Caco-2 (cell line): Measurements from ENCODE around the gene EMX1. TPM values are rescaled to one million over a fixed set of nuclear protein-coding genes. Genes with fewer than 3 reads are reported as not detected.
A peak's percentile ranks its signal among the peaks of the same experiment; 100 is the strongest.

Source experiments
- BruUV-seq: library from RNA; stranded (reverse); fragments of 400-500 nt; replicated peaks from 2 replicates; lab custom pipeline; 2021; lab: Mats Ljungman, UMichigan
- CTCF ChIA-PET: fragments of 300-600 bp; sonication (Branson Sonifier 250); formaldehyde crosslinking; loops from one replicate; lab custom pipeline; 2022; ENCODE audit warnings: antibody characterized with exemption; lab: Charles Lee
- POLR2A ChIA-PET: fragments of 300-600 bp; sonication (Branson Sonifier 250); formaldehyde crosslinking; loops from one replicate; lab custom pipeline; 2022; ENCODE audit warnings: antibody characterized with exemption; lab: Charles Lee
- DNase-seq, 2 experiments: peaks; one replicate each; pipeline versions ENCODE4 v3.0.0 to v3.0.0-alpha.2; 2020 to 2022
- H3K27me3 ChIP-seq: replicated peaks from 2 replicates; pipeline ENCODE4 v1.6.0; 2011; ENCODE audit warnings: low read length; ENCODE audit not compliant: control insufficient read depth, insufficient read depth
- H3K36me3 ChIP-seq: 2 replicates; pipeline ENCODE4 v1.5.1; 2011; ENCODE audit warnings: low read length; ENCODE audit not compliant: control insufficient read depth, insufficient read depth
- H3K4me1 ChIP-seq: fragments of 250-450 bp; sonication (Bioruptor Pico); 2 replicates; pipeline ENCODE4 v1.5.1; 2020; ENCODE audit warnings: mild to moderate bottlenecking
- H3K4me3 ChIP-seq: 2 replicates; pipeline ENCODE4 v1.5.1; 2011; ENCODE audit warnings: low read depth, mild to moderate bottlenecking, control low read depth, low read length
- H3K9me3 ChIP-seq: fragments of 250-450 bp; sonication (Bioruptor Pico); 2 replicates; pipeline ENCODE4 v1.5.1; 2020; ENCODE audit warnings: mild to moderate bottlenecking, moderate library complexity
- H3K27ac Mint-ChIP-seq: one replicate; pipeline ENCODE4 v1.8.0; 2022; ENCODE audit warnings: mixed read lengths; ENCODE audit not compliant: unreplicated experiment
- H3K27me3 Mint-ChIP-seq: one replicate; pipeline ENCODE4 v1.8.0; 2022; ENCODE audit warnings: mixed read lengths; ENCODE audit not compliant: insufficient read depth, unreplicated experiment
- H3K36me3 Mint-ChIP-seq: one replicate; pipeline ENCODE4 v1.8.0; 2022; ENCODE audit warnings: mild to moderate bottlenecking, mixed read lengths; ENCODE audit not compliant: insufficient read depth, unreplicated experiment
- H3K4me1 Mint-ChIP-seq: one replicate; pipeline ENCODE4 v1.8.0; 2022; ENCODE audit warnings: low read depth, mixed read lengths; ENCODE audit not compliant: unreplicated experiment
- H3K4me3 Mint-ChIP-seq: one replicate; pipeline ENCODE4 v1.8.0; 2022; ENCODE audit warnings: mild to moderate bottlenecking, moderate library complexity, mixed read lengths; ENCODE audit not compliant: unreplicated experiment
- H3K9me3 Mint-ChIP-seq: one replicate; pipeline ENCODE4 v1.8.0; 2022; ENCODE audit warnings: mixed read lengths; ENCODE audit not compliant: unreplicated experiment
- intact Hi-C: fragments of 100-400 bp; cut with micrococcal nuclease; formaldehyde crosslinking; loops from one replicate; pipeline ENCODE4 v1.10.0; 2022; ENCODE audit not compliant: unreplicated experiment
- total RNA-seq: library from RNA; stranded (reverse); gene quantifications from 2 replicates; pipeline ENCODE4 v1.2.3, GENCODE V29; 2022
- TF ChIP-seq, protein P1 (sequence below), 2 experiments: fragments of 200-600 bp in 1 of 2; IDR thresholded peaks; 1 replicate in 1 of 2; 2 replicates in 1 of 2; pipeline versions ENCODE4 v1.5.1 to v1.8.0; 2011 to 2022; ENCODE audit warnings: antibody characterized with exemption in 1 of 2, control low read depth in 1 of 2, inconsistent platforms in 1 of 2, low read depth in 1 of 2, low read length in 1 of 2, mild to moderate bottlenecking in 1 of 2, moderate library complexity in 1 of 2; ENCODE audit not compliant: insufficient read depth in 1 of 2, severe bottlenecking in 1 of 2, unreplicated experiment in 1 of 2

The EMX1 gene
- total RNA-seq, 1 experiment from 2014 or later: 3.6 TPM

DNA sequence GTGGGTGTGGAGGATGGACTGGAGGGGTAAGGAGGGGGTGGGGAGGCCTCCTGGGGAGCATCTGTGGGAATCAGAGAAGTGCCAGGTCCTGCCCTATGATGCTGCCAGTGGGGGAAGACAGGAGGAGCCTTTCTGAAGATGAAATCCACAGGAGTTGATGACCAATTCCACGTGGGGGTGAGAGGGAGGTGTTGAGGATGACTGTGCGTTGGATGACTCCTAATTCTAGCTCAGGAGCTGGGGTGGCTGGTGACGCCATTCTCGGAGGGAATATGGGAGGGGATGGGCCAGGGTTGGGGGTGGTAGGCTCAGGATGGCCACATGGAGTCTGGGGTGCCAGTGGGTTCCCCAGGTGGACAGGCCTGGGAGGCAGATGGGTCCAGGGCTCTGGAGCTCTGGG lies 32.3 kb downstream of the EMX1 start:
- Histone ChIP-seq H3K36me3 (no peaks in the 10 kb centered on the region; the same call in 1 of the 2 replicates), H3K9me3 (no peaks in the 10 kb centered on the region), H3K4me3 (no peak overlapping the region), H3K27me3 (no peaks in the 10 kb centered on the region), H3K4me1 (peaks cover 3% of the 10 kb centered on the region; the same call in 1 of the 2 replicates)
- ChIA-PET CTCF (interaction anchor here (0.7 kb wide), 1 partner anchor 57 kb away, joined by 3 read pairs; no protein-coding TSS in a partner anchor), POLR2A (no interaction called here)
- BruUV-seq: no TSS peak
- TF ChIP-seq, protein P1, sequence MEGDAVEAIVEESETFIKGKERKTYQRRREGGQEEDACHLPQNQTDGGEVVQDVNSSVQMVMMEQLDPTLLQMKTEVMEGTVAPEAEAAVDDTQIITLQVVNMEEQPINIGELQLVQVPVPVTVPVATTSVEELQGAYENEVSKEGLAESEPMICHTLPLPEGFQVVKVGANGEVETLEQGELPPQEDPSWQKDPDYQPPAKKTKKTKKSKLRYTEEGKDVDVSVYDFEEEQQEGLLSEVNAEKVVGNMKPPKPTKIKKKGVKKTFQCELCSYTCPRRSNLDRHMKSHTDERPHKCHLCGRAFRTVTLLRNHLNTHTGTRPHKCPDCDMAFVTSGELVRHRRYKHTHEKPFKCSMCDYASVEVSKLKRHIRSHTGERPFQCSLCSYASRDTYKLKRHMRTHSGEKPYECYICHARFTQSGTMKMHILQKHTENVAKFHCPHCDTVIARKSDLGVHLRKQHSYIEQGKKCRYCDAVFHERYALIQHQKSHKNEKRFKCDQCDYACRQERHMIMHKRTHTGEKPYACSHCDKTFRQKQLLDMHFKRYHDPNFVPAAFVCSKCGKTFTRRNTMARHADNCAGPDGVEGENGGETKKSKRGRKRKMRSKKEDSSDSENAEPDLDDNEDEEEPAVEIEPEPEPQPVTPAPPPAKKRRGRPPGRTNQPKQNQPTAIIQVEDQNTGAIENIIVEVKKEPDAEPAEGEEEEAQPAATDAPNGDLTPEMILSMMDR (IDR thresholded peaks at IDR 0.05; ENCODE audit: insufficient read depth in 1 of 2, low read depth in 1 of 2, low read length in 1 of 2, severe bottlenecking in 1 of 2, unreplicated experiment in 1 of 2): no peak
- Mint-ChIP-seq H3K27ac (no peak overlapping the region), H3K4me1 (no peaks in the 10 kb centered on the region), H3K36me3 (peaks cover 5% of the 10 kb centered on the region), H3K4me3 (no peak overlapping the region), H3K9me3 (no peaks in the 10 kb centered on the region), H3K27me3 (no peaks in the 10 kb centered on the region)
- intact Hi-C loops: no loop called here
- no peak for DNase-seq

DNA sequence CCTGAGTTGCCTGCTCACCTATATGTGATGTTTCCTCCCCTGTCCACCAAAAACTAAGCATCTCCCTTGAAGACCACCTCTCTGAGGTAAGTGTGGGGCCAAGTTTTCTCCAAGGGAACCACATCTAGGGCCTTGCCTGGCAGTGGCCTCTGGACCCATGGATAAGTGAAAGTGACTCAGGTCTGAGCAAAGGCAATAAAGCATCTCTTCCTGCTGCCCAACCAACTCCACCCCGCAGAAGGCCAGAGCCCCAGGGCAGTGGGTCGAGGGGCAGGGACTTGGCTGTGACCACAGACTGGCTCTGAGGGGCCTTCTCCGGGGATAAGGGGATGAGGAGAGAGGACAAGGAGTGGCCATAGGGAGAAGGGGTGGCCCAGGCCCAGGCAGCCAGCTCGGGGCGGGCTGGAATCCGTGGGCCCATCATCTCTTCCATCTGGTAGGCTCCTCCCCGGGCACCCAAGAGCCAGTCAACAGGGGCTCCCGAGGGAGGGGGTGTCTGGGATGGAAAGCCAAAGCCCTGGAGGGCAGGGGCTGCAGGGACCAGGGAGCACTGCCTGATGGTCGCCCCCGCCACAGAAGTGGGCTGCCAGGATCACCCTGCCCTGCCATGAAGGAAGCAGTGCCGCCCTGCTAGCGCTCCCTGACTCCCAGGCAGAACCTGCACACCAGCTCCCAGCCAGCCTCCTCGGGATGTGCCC lies 33.4 kb downstream of the EMX1 start:
- Mint-ChIP-seq H3K36me3 (peaks cover 5% of the 10 kb centered on the region), H3K4me1 (no peaks in the 10 kb centered on the region), H3K4me3 (no peak overlapping the region), H3K27ac (no peak overlapping the region), H3K27me3 (no peaks in the 10 kb centered on the region), H3K9me3 (no peaks in the 10 kb centered on the region)
- DNase-seq: no peak
- TF ChIP-seq, protein P1 (IDR thresholded peaks at IDR 0.05; ENCODE audit: insufficient read depth in 1 of 2, low read depth in 1 of 2, low read length in 1 of 2, severe bottlenecking in 1 of 2, unreplicated experiment in 1 of 2): no peak
- ChIA-PET CTCF (interaction anchor here (2.7 kb wide), 1 partner anchor 58 kb away, joined by 14 read pairs; no protein-coding TSS in a partner anchor), POLR2A (no interaction called here)
- Histone ChIP-seq H3K9me3 (no peaks in the 10 kb centered on the region), H3K4me1 (peaks cover 3% of the 10 kb centered on the region; the same call in 1 of the 2 replicates), H3K4me3 (no peak overlapping the region), H3K36me3 (no peaks in the 10 kb centered on the region; the same call in 1 of the 2 replicates), H3K27me3 (no peaks in the 10 kb centered on the region)
- intact Hi-C loops: no loop called here
- BruUV-seq: no TSS peak

DNA sequence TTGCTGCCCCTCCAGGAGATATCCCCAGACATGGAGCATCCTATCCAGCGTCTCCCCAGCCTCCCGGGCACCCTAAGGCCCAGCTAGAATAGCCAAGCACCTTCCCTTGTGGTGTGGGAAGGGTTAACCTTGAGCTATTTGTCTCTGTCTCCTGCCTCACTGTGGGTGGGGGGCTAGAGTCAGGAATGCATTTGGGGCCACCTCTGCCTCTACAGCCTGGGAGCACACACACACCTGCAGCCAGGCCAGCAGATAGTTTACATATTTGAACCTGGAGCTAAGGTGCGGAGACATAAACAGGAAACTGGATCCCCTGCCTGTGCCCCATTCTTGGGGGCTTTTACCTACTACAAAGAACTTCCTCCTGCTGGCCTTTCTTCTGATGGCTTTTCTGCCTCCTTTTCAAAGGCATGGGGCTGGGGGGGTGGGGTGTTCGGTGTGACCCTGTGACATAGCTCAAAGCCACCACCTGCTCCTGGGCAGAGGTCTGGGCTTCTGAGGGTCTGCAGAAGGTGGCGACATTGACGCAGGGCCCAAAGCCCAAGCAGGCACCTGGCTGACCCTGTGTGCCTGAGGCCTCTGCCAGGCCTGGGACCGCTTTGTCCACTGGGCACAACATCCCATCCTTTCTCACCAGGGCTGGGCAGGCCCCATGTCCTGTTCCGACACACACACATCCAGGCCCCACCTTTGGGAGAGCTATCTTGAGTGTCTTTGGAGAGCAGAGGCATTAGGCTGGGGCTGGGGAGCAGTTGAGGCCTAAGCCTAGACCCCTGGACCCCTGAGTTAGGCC lies 34.2 kb downstream of the EMX1 start:
- Mint-ChIP-seq H3K27ac (peak overlapping the region; percentile 3), H3K27me3 (no peaks in the 10 kb centered on the region), H3K4me3 (no peak overlapping the region), H3K36me3 (peaks cover 5% of the 10 kb centered on the region), H3K4me1 (no peaks in the 10 kb centered on the region), H3K9me3 (no peaks in the 10 kb centered on the region)
- Histone ChIP-seq H3K27me3 (no peaks in the 10 kb centered on the region), H3K9me3 (no peaks in the 10 kb centered on the region), H3K4me3 (no peak overlapping the region), H3K36me3 (no peaks in the 10 kb centered on the region; the same call in 1 of the 2 replicates), H3K4me1 (peaks cover 3% of the 10 kb centered on the region; the same call in 1 of the 2 replicates)
- intact Hi-C loops: loop anchor here (1.0 kb wide), 1 partner anchor 58 kb away; no protein-coding TSS in a partner anchor
- peak in 1 of 2 experiments; percentile 21 for DNase-seq
- ChIA-PET POLR2A (no interaction called here), CTCF (interaction anchor here (1.0 to 2.7 kb wide), 2 partner anchors 18 to 58 kb away, joined by 3 to 14 read pairs; no protein-coding TSS in a partner anchor)
- BruUV-seq: no TSS peak
- TF ChIP-seq, protein P1 (IDR thresholded peaks at IDR 0.05; ENCODE audit: insufficient read depth in 1 of 2, low read depth in 1 of 2, low read length in 1 of 2, severe bottlenecking in 1 of 2, unreplicated experiment in 1 of 2): no peak
